Measurements from ENCODE around the gene PDIA6. TPM values are rescaled to one million over a fixed set of nuclear protein-coding genes. Genes with fewer than 3 reads are reported as not detected.
"Not testable (repeated sequence)": the region's sequence is repeated elsewhere in the genome, so short reads cannot be mapped to it uniquely, and the experiment has no call there.

Gene PDIA6
- total RNA-seq, 2 experiments from 2014 or later: 146 to 150 TPM

DNA sequence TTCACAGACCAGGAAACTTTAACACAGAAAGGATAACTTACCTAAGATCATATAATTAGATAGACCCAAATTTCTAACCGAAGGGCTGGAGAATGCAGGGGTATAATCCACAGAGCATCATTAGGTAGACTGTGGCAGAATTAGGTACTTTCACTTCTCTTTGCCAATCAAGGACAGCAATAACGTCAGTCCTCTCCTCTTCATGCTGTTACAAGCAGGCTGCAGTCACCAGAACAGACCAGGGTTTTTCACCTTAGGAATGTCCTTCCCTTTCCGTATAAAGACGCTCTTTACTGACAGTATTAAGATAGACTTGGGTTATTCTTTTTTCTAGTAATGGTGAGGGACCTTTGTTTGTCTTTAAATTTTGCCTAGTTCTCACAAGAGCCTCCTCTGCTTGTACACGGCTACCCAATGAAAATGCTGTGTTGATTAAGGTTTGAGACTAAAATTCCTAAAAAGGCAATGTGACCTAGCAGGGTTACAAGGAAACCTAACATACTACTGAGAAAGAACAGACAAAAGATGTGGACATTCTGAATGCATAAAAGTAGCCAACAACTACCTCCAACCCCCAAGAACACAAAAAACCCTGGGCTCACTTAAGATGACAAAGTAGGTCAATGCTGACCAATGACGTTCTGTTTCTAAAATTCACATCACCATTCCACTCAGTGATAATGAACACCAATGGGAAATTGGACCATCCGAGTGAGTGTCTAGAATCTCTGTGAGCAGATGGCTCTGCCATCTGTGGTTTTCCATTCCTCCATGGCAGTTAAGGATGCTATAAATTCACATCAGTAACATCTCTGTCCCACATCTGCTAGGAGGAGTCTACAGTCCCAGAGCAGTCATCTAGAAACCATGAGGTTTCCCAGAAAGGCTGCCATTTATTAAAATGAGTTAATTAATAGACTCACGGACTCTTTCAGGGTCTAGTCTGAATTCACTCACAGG lies 2.1 kb downstream of the PDIA6 start:
- Mint-ChIP-seq H3K27ac (peak overlapping the region; percentile 93), H3K4me3 (peak overlapping the region; percentile 84), H3K36me3 (ENCODE audit: low read depth) (peaks cover 42% of the 10 kb centered on the region), H3K27me3 (no peaks in the 10 kb centered on the region), H3K4me1 (ENCODE audit: low read depth) (peaks cover 36% of the 10 kb centered on the region), H3K9me3 (no peaks in the 10 kb centered on the region)
- intact Hi-C loops (cut with micrococcal nuclease): no loop called here
- DNase-seq (no peak), ATAC-seq (no peak)
- TF ChIP-seq, protein P1, sequence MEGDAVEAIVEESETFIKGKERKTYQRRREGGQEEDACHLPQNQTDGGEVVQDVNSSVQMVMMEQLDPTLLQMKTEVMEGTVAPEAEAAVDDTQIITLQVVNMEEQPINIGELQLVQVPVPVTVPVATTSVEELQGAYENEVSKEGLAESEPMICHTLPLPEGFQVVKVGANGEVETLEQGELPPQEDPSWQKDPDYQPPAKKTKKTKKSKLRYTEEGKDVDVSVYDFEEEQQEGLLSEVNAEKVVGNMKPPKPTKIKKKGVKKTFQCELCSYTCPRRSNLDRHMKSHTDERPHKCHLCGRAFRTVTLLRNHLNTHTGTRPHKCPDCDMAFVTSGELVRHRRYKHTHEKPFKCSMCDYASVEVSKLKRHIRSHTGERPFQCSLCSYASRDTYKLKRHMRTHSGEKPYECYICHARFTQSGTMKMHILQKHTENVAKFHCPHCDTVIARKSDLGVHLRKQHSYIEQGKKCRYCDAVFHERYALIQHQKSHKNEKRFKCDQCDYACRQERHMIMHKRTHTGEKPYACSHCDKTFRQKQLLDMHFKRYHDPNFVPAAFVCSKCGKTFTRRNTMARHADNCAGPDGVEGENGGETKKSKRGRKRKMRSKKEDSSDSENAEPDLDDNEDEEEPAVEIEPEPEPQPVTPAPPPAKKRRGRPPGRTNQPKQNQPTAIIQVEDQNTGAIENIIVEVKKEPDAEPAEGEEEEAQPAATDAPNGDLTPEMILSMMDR (IDR thresholded peaks at IDR 0.05): no peak
- CTCF ChIA-PET: no interaction called here
- POLR2A ChIA-PET: no interaction called here

GRCh38 chr2:10806543-10806942 lies 6.0 kb downstream of the PDIA6 start:
- H3K27ac Mint-ChIP-seq: no peak overlapping the region

GRCh38 chr2:10805990-10806389 lies 6.6 kb downstream of the PDIA6 start:
- H3K9me3 Mint-ChIP-seq; ATAC-seq; H3K27me3 Mint-ChIP-seq; CTCF ChIA-PET; DNase-seq; POLR2A ChIA-PET; H3K4me3 Mint-ChIP-seq; intact Hi-C loops (cut with micrococcal nuclease); H3K27ac Mint-ChIP-seq: not testable (repeated sequence)
- peaks cover 37% of the 10 kb centered on the region for H3K4me1 Mint-ChIP-seq (ENCODE audit: low read depth)
- H3K36me3 Mint-ChIP-seq (ENCODE audit: low read depth): peaks cover 48% of the 10 kb centered on the region

More at GRCh38 chr2:10806543-10806942, 6.0 kb downstream of the PDIA6 start:
- ChIA-PET POLR2A (no interaction called here), CTCF (no interaction called here)
- no peaks in the 10 kb centered on the region for H3K9me3 Mint-ChIP-seq
- peaks cover 51% of the 10 kb centered on the region for H3K36me3 Mint-ChIP-seq (ENCODE audit: low read depth)
- TF ChIP-seq, protein P1 (IDR thresholded peaks at IDR 0.05): no peak
- peaks cover 39% of the 10 kb centered on the region for H3K4me1 Mint-ChIP-seq (ENCODE audit: low read depth)
- no peak for DNase-seq
- H3K27me3 Mint-ChIP-seq: no peaks in the 10 kb centered on the region
- intact Hi-C loops (cut with micrococcal nuclease): no loop called here
- no peak overlapping the region for H3K4me3 Mint-ChIP-seq
- no peak for ATAC-seq

- Mint-ChIP-seq H3K27ac (no peak overlapping the region), H3K4me3 (no peak overlapping the region), H3K27me3 (no peaks in the 10 kb centered on the region), H3K4me1 (ENCODE audit: low read depth) (peaks cover 10% of the 10 kb centered on the region), H3K36me3 (ENCODE audit: low read depth) (peaks cover 40% of the 10 kb centered on the region), H3K9me3 (no peaks in the 10 kb centered on the region)
- ATAC-seq: no peak
- TF ChIP-seq, protein P1 (IDR thresholded peaks at IDR 0.05): no peak
- POLR2A ChIA-PET: interaction anchor here (1.6 kb wide), 1 partner anchor 9 kb away, joined by 5 read pairs; no protein-coding TSS in a partner anchor
- DNase-seq: no peak
- intact Hi-C loops (cut with micrococcal nuclease): no loop called here
- CTCF ChIA-PET: interaction anchor here (0.6 kb wide), 1 partner anchor 10 kb away, joined by 3 read pairs; the partner anchor contains the start of gene PDIA6
Observed at GRCh38 chr2:10802657-10803056, 9.9 kb downstream of the PDIA6 start.

DNA sequence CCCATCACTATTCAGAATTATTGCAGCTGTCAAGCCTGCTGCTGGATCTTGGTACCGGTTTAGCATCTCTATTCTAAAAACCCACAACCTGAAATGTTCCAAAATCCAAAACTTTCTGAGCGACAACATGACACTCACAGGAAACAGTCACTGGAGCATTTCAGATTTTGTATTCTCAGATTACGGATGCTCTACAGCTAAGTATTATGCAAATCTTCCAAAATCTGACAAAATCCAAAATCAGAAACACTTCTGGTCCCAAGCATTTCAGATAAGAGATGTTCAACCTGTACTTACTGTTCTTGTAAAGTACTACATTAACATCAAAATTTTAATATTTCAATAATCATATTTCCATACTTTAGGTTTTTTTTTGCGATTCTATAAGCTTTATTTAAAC lies 12.4 kb downstream of the PDIA6 start:
- Mint-ChIP-seq H3K4me3 (no peak overlapping the region), H3K27ac (no peak overlapping the region), H3K27me3 (no peaks in the 10 kb centered on the region), H3K4me1 (ENCODE audit: low read depth) (peaks cover 10% of the 10 kb centered on the region), H3K36me3 (ENCODE audit: low read depth) (peaks cover 47% of the 10 kb centered on the region), H3K9me3 (no peaks in the 10 kb centered on the region)
- POLR2A ChIA-PET: interaction anchor here (0.6 to 1.0 kb wide), 2 partner anchors 12 to 717 kb away, joined by 3 to 6 read pairs; partner anchors contain the start of gene PDIA6
- intact Hi-C loops (cut with micrococcal nuclease): no loop called here
- ATAC-seq: no peak
- TF ChIP-seq, protein P1 (IDR thresholded peaks at IDR 0.05): no peak
- DNase-seq: no peak
- CTCF ChIA-PET: interaction anchor here (1.8 kb wide), 1 partner anchor 17 kb away, joined by 5 read pairs; no protein-coding TSS in a partner anchor
